HG02678 (cell line): ENCODE measurements around the gene BAK1.
"Not testable (repeated sequence)": the region's sequence is repeated elsewhere in the genome, so short reads cannot be mapped to it uniquely, and the experiment has no call there.

ENCODE experiments used
- ATAC-seq: cut with Tn5 transposase; IDR thresholded peaks from one replicate; pipeline ENCODE4 v1.9.1; 2021; ENCODE audit warnings: mild to moderate bottlenecking, moderate library complexity; ENCODE audit not compliant: unreplicated experiment

The BAK1 gene

GRCh38 chr6:33609019-33609418 lies 28.9 kb upstream of the BAK1 start:
- ATAC-seq: no peak

- ATAC-seq: no peak
These were observed 27.7 kb upstream of the BAK1 start for GRCh38 chr6:33607784-33608161.

GRCh38 chr6:33607126-33607783 lies 27.2 kb upstream of the BAK1 start:
- ATAC-seq: no peak

- ATAC-seq: no peak
These were observed 26.6 kb upstream of the BAK1 start for GRCh38 chr6:33606642-33607041.

GRCh38 chr6:33604941-33605854 lies 25.1 kb upstream of the BAK1 start:
- no peak for ATAC-seq

GRCh38 chr6:33602180-33602579 lies 22.1 kb upstream of the BAK1 start:
- ATAC-seq: no peak

GRCh38 chr6:33600761-33601160 lies 20.7 kb upstream of the BAK1 start:
- no peak for ATAC-seq

GRCh38 chr6:33599413-33599938 lies 19.4 kb upstream of the BAK1 start:
- no peak for ATAC-seq

GRCh38 chr6:33597551-33598322 lies 17.7 kb upstream of the BAK1 start:
- no peak for ATAC-seq

GRCh38 chr6:33596894-33597293 lies 16.8 kb upstream of the BAK1 start:
- ATAC-seq: not testable (repeated sequence)

- no peak for ATAC-seq
These were observed 15.1 kb upstream of the BAK1 start for GRCh38 chr6:33595001-33595846.

GRCh38 chr6:33593414-33593727 lies 13.3 kb upstream of the BAK1 start:
- no peak for ATAC-seq

GRCh38 chr6:33592595-33593413 lies 12.7 kb upstream of the BAK1 start:
- peak; percentile 56 for ATAC-seq

GRCh38 chr6:33592280-33592594 lies 12.2 kb upstream of the BAK1 start:
- ATAC-seq: no peak

- ATAC-seq: no peak
These were observed 11.5 kb upstream of the BAK1 start for GRCh38 chr6:33591424-33592032.

GRCh38 chr6:33590531-33591198 lies 10.6 kb upstream of the BAK1 start:
- ATAC-seq: no peak

- no peak for ATAC-seq
These were observed 9.9 kb upstream of the BAK1 start for GRCh38 chr6:33589731-33590530.

- no peak for ATAC-seq
These were observed 9.3 kb upstream of the BAK1 start for GRCh38 chr6:33589392-33589730.
